Measurements from ENCODE around the gene CDC42BPB. TPM values are rescaled to one million over a fixed set of nuclear protein-coding genes. Genes with fewer than 3 reads are reported as not detected.

CDC42BPB gene
- polyA plus RNA-seq, 1 of the 3 experiments (the other 2 are of a cell fraction), result 61.6 TPM

GRCh38 chr14:103105580-103106150, 48.3 kb upstream of the CDC42BPB start:
- Histone ChIP-seq H3K9me2 (no peaks in the 10 kb centered on the region), H4K20me1 (ENCODE audit: insufficient read depth) (no peaks in the 10 kb centered on the region), H3K79me2 (ENCODE audit: insufficient read depth) (no peaks in the 10 kb centered on the region), H2AFZ (ENCODE audit: low read depth) (no peak overlapping the region), H3F3A (replicated peaks; ENCODE audit: insufficient read depth) (peaks cover 3% of the 10 kb centered on the region), H3K36me3 (replicated peaks in 1 of 2; ENCODE audit: control insufficient read depth in 1 of 2, insufficient read depth in 2 of 2, low read length in 1 of 2) (no peaks in the 10 kb centered on the region), H3K9me3 (no peaks in the 10 kb centered on the region), H3K4me1 (ENCODE audit: control insufficient read depth in 1 of 2, insufficient read depth in 2 of 2, low read depth in 1 of 2, low read length in 1 of 2) (peaks cover 9 to 17% of the 10 kb centered on the region in 2 experiments; a peak in 3 of 4 replicates), H3K4me3 (ENCODE audit: low read depth in 2 of 2, low read length in 1 of 2) (no peak overlapping the region), H3K27me3 (ENCODE audit: insufficient read depth) (peaks cover 25% of the 10 kb centered on the region), H3K27ac (ENCODE audit: low read depth in 2 of 2, low read length in 1 of 2) (no peak overlapping the region), H3K4me2 (no peak overlapping the region), H3K9ac (no peak overlapping the region)
- WGBS (ENCODE audit: low lambda C conversion rate), result 36% methylated on average over 5 of the region's 9 CpGs
- no peak for TF ChIP-seq FOSL2 (IDR thresholded peaks at IDR 0.05; ENCODE audit: borderline replicate concordance, low read depth)
- TF ChIP-seq RAD21 (IDR thresholded peaks at IDR 0.05; ENCODE audit: low read length), result peak; percentile 26; the same call in 1 of the 2 replicates
- TF ChIP-seq USF2 (IDR thresholded peaks at IDR 0.05; ENCODE audit: borderline replicate concordance, low read depth, low read length), result no peak
- no peak for TF ChIP-seq MAX (IDR thresholded peaks at IDR 0.05; ENCODE audit: low read depth)
- no peak for TF ChIP-seq TEAD4 (IDR thresholded peaks at IDR 0.05; ENCODE audit: borderline replicate concordance, insufficient read depth)
- TF ChIP-seq ZBTB33 (IDR thresholded peaks at IDR 0.05; ENCODE audit: borderline replicate concordance, low read depth), result no peak
- TF ChIP-seq CTCF (IDR thresholded peaks at IDR 0.05), result peak; percentile 14; the same call in 1 of the 2 replicates
- ChIA-PET POLR2A (no interaction called here), CTCF (interaction anchor here (0.6 to 7.8 kb wide), 58 partner anchors 7 to 489 kb away, joined by 3 to 250 read pairs (median 8); partner anchors contain the start of genes EXOC3L4, LBHD2 and TNFAIP2)
- no peak for DNase-seq

- Histone ChIP-seq H3F3A (replicated peaks; ENCODE audit: insufficient read depth) (no peaks in the 10 kb centered on the region), H2AFZ (ENCODE audit: low read depth) (no peak overlapping the region), H3K4me2 (peak overlapping the region; percentile 19; the same call in 1 of the 2 replicates), H3K4me1 (ENCODE audit: control insufficient read depth in 1 of 2, insufficient read depth in 2 of 2, low read depth in 1 of 2, low read length in 1 of 2) (peaks cover 6 to 9% of the 10 kb centered on the region in 2 experiments; a peak in 3 of 4 replicates), H3K4me3 (ENCODE audit: low read depth in 2 of 2, low read length in 1 of 2) (peak overlapping the region in 1 of 2 experiments; percentile 57; a peak in 1 of 4 replicates), H3K27me3 (ENCODE audit: insufficient read depth) (peaks cover 25% of the 10 kb centered on the region), H3K27ac (ENCODE audit: low read depth in 2 of 2, low read length in 1 of 2) (no peak overlapping the region), H3K79me2 (ENCODE audit: insufficient read depth) (no peaks in the 10 kb centered on the region), H3K9me2 (no peaks in the 10 kb centered on the region), H3K9me3 (no peaks in the 10 kb centered on the region), H4K20me1 (ENCODE audit: insufficient read depth) (no peaks in the 10 kb centered on the region), H3K9ac (no peak overlapping the region), H3K36me3 (replicated peaks in 1 of 2; ENCODE audit: control insufficient read depth in 1 of 2, insufficient read depth in 2 of 2, low read length in 1 of 2) (no peaks in the 10 kb centered on the region)
- peak; percentile 91 for DNase-seq
- CTCF ChIA-PET, result interaction anchor here (0.6 to 7.8 kb wide), 92 partner anchors 8 to 489 kb away, joined by 3 to 250 read pairs (median 5); partner anchors contain the start of genes EXOC3L4, LBHD2 and TNFAIP2
- POLR2A ChIA-PET, result interaction anchor here (0.6 kb wide), 1 partner anchor 425 kb away, joined by 4 read pairs; no protein-coding TSS in a partner anchor
- WGBS (ENCODE audit: low lambda C conversion rate), result 10% methylated on average over 20 of the region's 59 CpGs
- TF ChIP-seq CHD2 (IDR thresholded peaks at IDR 0.05; ENCODE audit: low read length, partially characterized antibody) (no peak), GATA2 (CRISPR knock-in tag; IDR thresholded peaks at IDR 0.05) (no peak), POLR2AphosphoS5 (IDR thresholded peaks at IDR 0.05; ENCODE audit: low read depth, low read length) (no peak), MEF2A (IDR thresholded peaks at IDR 0.05; ENCODE audit: borderline replicate concordance, low read depth) (no peak), CTCF (IDR thresholded peaks at IDR 0.05) (peak; percentile 95), USF2 (IDR thresholded peaks at IDR 0.05; ENCODE audit: borderline replicate concordance, low read depth, low read length) (no peak), TAF1 (IDR thresholded peaks at IDR 0.05; ENCODE audit: borderline replicate concordance, low read depth, low read length) (no peak), FOXM1 (IDR thresholded peaks at IDR 0.05; ENCODE audit: low read depth) (no peak), RAD21 (IDR thresholded peaks at IDR 0.05; ENCODE audit: low read length) (peak; percentile 87), NRF1 (IDR thresholded peaks at IDR 0.05; ENCODE audit: low read depth, low read length) (peak; percentile 22; the same call in 1 of the 2 replicates), NFIC (IDR thresholded peaks at IDR 0.05; ENCODE audit: borderline replicate concordance) (no peak)
Observed at GRCh38 chr14:103104654-103105452, 47.5 kb upstream of the CDC42BPB start.
